Neuronal stem cell (in vitro differentiated cells): ENCODE data around the gene DCLK2.

Source experiments
- DNase-seq: peaks from one replicate; pipeline ENCODE4 v3.0.0-alpha.2; 2013; ENCODE audit warnings: low spot score
- H2AFZ ChIP-seq: one replicate; pipeline ENCODE4 v1.6.1; 2013; ENCODE audit warnings: mild to moderate bottlenecking, low read length, inconsistent platforms
- H2AK5ac ChIP-seq: 2 replicates; pipeline ENCODE4 v1.6.1; 2013; ENCODE audit warnings: low read depth, mild to moderate bottlenecking, inconsistent platforms, low read length, moderate library complexity, mixed read lengths
- H2BK120ac ChIP-seq: 2 replicates; pipeline ENCODE4 v1.6.1; 2013; ENCODE audit warnings: low read depth, mild to moderate bottlenecking, inconsistent platforms, low read length, moderate library complexity, mixed read lengths
- H2BK12ac ChIP-seq: one replicate; pipeline ENCODE4 v1.6.1; 2013; ENCODE audit warnings: low read length, inconsistent platforms
- H2BK15ac ChIP-seq: 2 replicates; pipeline ENCODE4 v1.6.1; 2013; ENCODE audit warnings: mild to moderate bottlenecking, low read length, inconsistent platforms, mixed read lengths
- H2BK5ac ChIP-seq: one replicate; pipeline ENCODE4 v1.6.1; 2013; ENCODE audit warnings: inconsistent platforms, mild to moderate bottlenecking, low read length, moderate library complexity
- H3K14ac ChIP-seq: one replicate; pipeline ENCODE4 v1.6.1; 2013; ENCODE audit warnings: low read length, inconsistent platforms
- H3K18ac ChIP-seq: 2 replicates; pipeline ENCODE4 v1.6.1; 2013; ENCODE audit warnings: low read length, inconsistent platforms
- H3K23ac ChIP-seq: 2 replicates; pipeline ENCODE4 v1.6.1; 2013; ENCODE audit warnings: low read depth, mild to moderate bottlenecking, mixed read lengths, low read length, inconsistent platforms; ENCODE audit not compliant: poor library complexity
- H3K27ac ChIP-seq: replicated peaks from 3 replicates; pipeline ENCODE4 v1.5.1; 2013; ENCODE audit warnings: low read length, inconsistent platforms
- H3K27me3 ChIP-seq, 3 experiments: 2 replicates each; pipeline ENCODE4 v1.6.1; 2013; ENCODE audit warnings: low read length in 3 of 3, mild to moderate bottlenecking in 2 of 3, inconsistent platforms in 1 of 3, low read depth in 1 of 3, mixed read lengths in 1 of 3, moderate library complexity in 1 of 3; ENCODE audit not compliant: control insufficient read depth in 3 of 3, insufficient read depth in 3 of 3
- H3K36me3 ChIP-seq, 2 donors: replicated peaks in 1 of 2; 2 replicates each; pipeline ENCODE4 v1.6.1; 2013; ENCODE audit warnings: low read length in 2 of 2; ENCODE audit not compliant: control insufficient read depth in 2 of 2, insufficient read depth in 2 of 2
- H3K4ac ChIP-seq: 2 replicates; pipeline ENCODE4 v1.6.1; 2013; ENCODE audit warnings: inconsistent platforms, mild to moderate bottlenecking, low read length, moderate library complexity
- H3K4me1 ChIP-seq, 2 donors: 1 replicate in 1 of 2; 2 replicates in 1 of 2; pipeline ENCODE4 v1.6.1; 2013; ENCODE audit warnings: low read length in 2 of 2, low read depth in 1 of 2; ENCODE audit not compliant: control insufficient read depth in 2 of 2, insufficient read depth in 1 of 2
- H3K4me2 ChIP-seq: one replicate; pipeline ENCODE4 v1.6.1; 2013; ENCODE audit warnings: mild to moderate bottlenecking, low read length, inconsistent platforms; ENCODE audit not compliant: insufficient read depth, poor library complexity, severe bottlenecking
- H3K4me3 ChIP-seq, 2 donors: 2 replicates each; pipeline ENCODE4 v1.5.1; 2013; ENCODE audit warnings: low read length in 2 of 2, mild to moderate bottlenecking in 2 of 2, inconsistent platforms in 1 of 2, moderate library complexity in 1 of 2
- H3K79me1 ChIP-seq: one replicate; pipeline ENCODE4 v1.6.1; 2013; ENCODE audit warnings: low read depth, mild to moderate bottlenecking, inconsistent platforms, low read length, moderate library complexity
- H3K9ac ChIP-seq: one replicate; pipeline ENCODE4 v1.6.1; 2013; ENCODE audit warnings: mild to moderate bottlenecking, low read depth, low read length, inconsistent platforms; ENCODE audit not compliant: poor library complexity
- H3K9me3 ChIP-seq, 2 donors: replicated peaks in 1 of 2; 2 replicates each; pipeline versions ENCODE3 to v1.6.1; 2013; ENCODE audit warnings: low read length in 2 of 2, mild to moderate bottlenecking in 2 of 2, inconsistent platforms in 1 of 2, low read depth in 1 of 2, mixed read lengths in 1 of 2, moderate library complexity in 1 of 2; ENCODE audit not compliant: control insufficient read depth in 2 of 2, insufficient read depth in 1 of 2
- H4K8ac ChIP-seq: one replicate; pipeline ENCODE4 v1.6.1; 2013; ENCODE audit warnings: low read depth, mild to moderate bottlenecking, inconsistent platforms, low read length, moderate library complexity
- H4K91ac ChIP-seq: one replicate; pipeline ENCODE4 v1.6.1; 2013; ENCODE audit warnings: low read length, low read depth, mild to moderate bottlenecking, inconsistent platforms; ENCODE audit not compliant: poor library complexity
- WGBS, 2 donors: extraction: QIAGEN DNeasy Blood & Tissue Kit; methylation state at CpG; one replicate each; pipeline ENCODE4 v1.1.7; 2013; ENCODE audit warnings: missing lambda C conversion rate in 2 of 2, mixed read lengths in 1 of 2; ENCODE audit not compliant: insufficient read length in 2 of 2, insufficient replicate concordance in 1 of 2; ENCODE audit errors: extremely low coverage in 2 of 2; 5-methylcytosine and 5-hydroxymethylcytosine counted together

Gene DCLK2

GRCh38 chr4:150150629-150151062 lies 72.4 kb downstream of the DCLK2 start:
- Histone ChIP-seq H3K23ac (no peak overlapping the region), H2AK5ac (no peak overlapping the region), H4K91ac (no peak overlapping the region), H3K14ac (no peak overlapping the region), H2BK120ac (no peak overlapping the region), H3K18ac (no peak overlapping the region), H3K9me3 (no peaks in the 10 kb centered on the region), H2BK12ac (no peak overlapping the region), H3K4me1 (peaks cover 4 to 10% of the 10 kb centered on the region in 2 donors), H2BK5ac (no peak overlapping the region), H3K4ac (no peak overlapping the region), H3K36me3 (no peaks in the 10 kb centered on the region), H3K4me2 (no peak overlapping the region), H3K27me3 (no peaks in the 10 kb centered on the region), H3K79me1 (no peaks in the 10 kb centered on the region), H4K8ac (no peak overlapping the region), H3K27ac (peak overlapping the region; percentile 51), H3K9ac (no peak overlapping the region), H2AFZ (no peak overlapping the region), H2BK15ac (no peak overlapping the region), H3K4me3 (no peak overlapping the region)
- DNase-seq = peak; percentile 15
- WGBS, 2 donors = no CpG with 5 or more reads among the region's 1 CpG

GRCh38 chr4:150152766-150153165 lies 74.5 kb downstream of the DCLK2 start:
- Histone ChIP-seq H2BK12ac (no peak overlapping the region), H3K27ac (no peak overlapping the region), H3K4me2 (no peak overlapping the region), H2AFZ (no peak overlapping the region), H3K9ac (no peak overlapping the region), H2BK15ac (no peak overlapping the region), H2BK5ac (no peak overlapping the region), H3K23ac (no peak overlapping the region), H3K27me3 (no peaks in the 10 kb centered on the region), H2AK5ac (no peak overlapping the region), H3K79me1 (no peaks in the 10 kb centered on the region), H3K36me3 (no peaks in the 10 kb centered on the region), H2BK120ac (no peak overlapping the region), H3K14ac (no peak overlapping the region), H3K4me1 (peaks cover 5 to 10% of the 10 kb centered on the region in 2 donors), H3K18ac (no peak overlapping the region), H3K4me3 (no peak overlapping the region), H3K9me3 (no peaks in the 10 kb centered on the region), H4K8ac (no peak overlapping the region), H4K91ac (no peak overlapping the region), H3K4ac (no peak overlapping the region)
- no peak for DNase-seq
- WGBS, 2 donors = no CpG with 5 or more reads among the region's 3 CpGs

- Histone ChIP-seq H3K9me3 (no peaks in the 10 kb centered on the region), H4K91ac (no peak overlapping the region), H3K4me1 (peaks cover 5% of the 10 kb centered on the region in 2 donors), H2AFZ (no peak overlapping the region), H2BK15ac (no peak overlapping the region), H2AK5ac (no peak overlapping the region), H3K27ac (no peak overlapping the region), H2BK120ac (no peak overlapping the region), H3K4me2 (no peak overlapping the region), H2BK5ac (no peak overlapping the region), H3K18ac (no peak overlapping the region), H2BK12ac (no peak overlapping the region), H3K79me1 (no peaks in the 10 kb centered on the region), H4K8ac (no peak overlapping the region), H3K23ac (no peak overlapping the region), H3K14ac (no peak overlapping the region), H3K9ac (no peak overlapping the region), H3K36me3 (no peaks in the 10 kb centered on the region), H3K27me3 (no peaks in the 10 kb centered on the region), H3K4ac (no peak overlapping the region), H3K4me3 (no peak overlapping the region)
- WGBS, 2 donors = no CpG with 5 or more reads among the region's 4 CpGs
- no peak for DNase-seq
These were observed 77.1 kb downstream of the DCLK2 start for GRCh38 chr4:150155391-150155790.

GRCh38 chr4:150156543-150156942 lies 78.3 kb downstream of the DCLK2 start:
- H3K9ac ChIP-seq = no peak overlapping the region
- WGBS, 2 donors = no CpG with 5 or more reads among the region's 4 CpGs
- H2BK120ac ChIP-seq = no peak overlapping the region
- no peaks in the 10 kb centered on the region for H3K27me3 ChIP-seq
- no peak overlapping the region for H2AK5ac ChIP-seq
- H2AFZ ChIP-seq = no peak overlapping the region
- peaks cover 1 to 4% of the 10 kb centered on the region in 2 donors for H3K4me1 ChIP-seq
- no peak overlapping the region for H2BK15ac ChIP-seq
- H3K9me3 ChIP-seq = no peaks in the 10 kb centered on the region
- no peak overlapping the region for H3K4ac ChIP-seq
- no peak overlapping the region for H2BK5ac ChIP-seq
- no peak overlapping the region for H3K14ac ChIP-seq
- H3K18ac ChIP-seq = no peak overlapping the region
- no peak overlapping the region for H3K4me2 ChIP-seq
- no peak overlapping the region for H4K8ac ChIP-seq
- no peaks in the 10 kb centered on the region for H3K79me1 ChIP-seq
- H3K4me3 ChIP-seq = no peak overlapping the region
- no peak overlapping the region for H3K27ac ChIP-seq
- H3K36me3 ChIP-seq = no peaks in the 10 kb centered on the region
- H2BK12ac ChIP-seq = no peak overlapping the region
- H3K23ac ChIP-seq = no peak overlapping the region
- no peak for DNase-seq
- no peak overlapping the region for H4K91ac ChIP-seq
